Ovary (tissue), 3 donors: ENCODE results near the gene ASPHD2.

ENCODE experiments used
- POLR2A ChIP-seq: fragments of 450-650 bp; IDR thresholded peaks from one replicate; pipeline ENCODE4 v1.6.1; 2017; ENCODE audit warnings: antibody characterized with exemption, mild to moderate bottlenecking, moderate library complexity
- TF ChIP-seq, protein P1 (sequence below), 3 donors: fragments of 450-650 bp in 2 of 3; fragments of 200-600 bp in 1 of 3; IDR thresholded peaks; one replicate each; pipeline versions ENCODE4 v1.5.1 to v1.8.0; 2016 to 2022; ENCODE audit warnings: antibody characterized with exemption in 3 of 3, mild to moderate bottlenecking in 1 of 3
- donor health status: DM: no; HTN: no; CAD: no.

DNA sequence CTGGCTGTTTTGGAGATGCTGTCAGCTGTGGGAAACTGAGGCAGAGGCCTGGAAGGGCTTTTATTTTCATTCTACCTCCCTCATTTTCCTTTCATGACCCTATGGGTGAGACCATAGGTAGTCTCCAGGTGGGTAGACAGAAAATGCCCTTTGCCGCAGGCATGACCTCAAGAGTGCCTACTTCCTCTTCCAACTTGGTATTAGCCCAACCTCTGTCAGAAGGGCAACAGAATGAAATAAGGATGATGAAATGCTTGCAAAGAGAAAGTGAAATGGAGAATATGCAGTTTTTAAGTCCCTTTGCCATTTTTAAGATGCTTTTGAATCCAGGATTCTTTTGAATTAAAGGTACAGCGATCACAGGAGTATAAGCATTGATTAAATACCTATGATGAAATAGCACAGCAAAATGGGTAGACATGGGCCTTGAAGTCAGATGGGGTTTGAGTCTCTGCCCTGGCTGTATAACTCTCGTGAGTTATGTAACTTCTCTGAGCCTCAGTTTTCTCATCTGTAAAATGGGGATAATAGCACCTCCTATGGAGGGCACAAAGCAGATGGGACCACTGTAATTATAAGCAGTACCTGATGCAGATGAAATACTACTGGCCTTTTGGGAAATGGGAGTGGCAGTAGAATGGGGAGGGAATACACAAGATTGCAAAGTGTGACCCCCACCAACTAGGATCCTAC lies 3.7 kb downstream of the ASPHD2 start:
- TF ChIP-seq, protein P1, sequence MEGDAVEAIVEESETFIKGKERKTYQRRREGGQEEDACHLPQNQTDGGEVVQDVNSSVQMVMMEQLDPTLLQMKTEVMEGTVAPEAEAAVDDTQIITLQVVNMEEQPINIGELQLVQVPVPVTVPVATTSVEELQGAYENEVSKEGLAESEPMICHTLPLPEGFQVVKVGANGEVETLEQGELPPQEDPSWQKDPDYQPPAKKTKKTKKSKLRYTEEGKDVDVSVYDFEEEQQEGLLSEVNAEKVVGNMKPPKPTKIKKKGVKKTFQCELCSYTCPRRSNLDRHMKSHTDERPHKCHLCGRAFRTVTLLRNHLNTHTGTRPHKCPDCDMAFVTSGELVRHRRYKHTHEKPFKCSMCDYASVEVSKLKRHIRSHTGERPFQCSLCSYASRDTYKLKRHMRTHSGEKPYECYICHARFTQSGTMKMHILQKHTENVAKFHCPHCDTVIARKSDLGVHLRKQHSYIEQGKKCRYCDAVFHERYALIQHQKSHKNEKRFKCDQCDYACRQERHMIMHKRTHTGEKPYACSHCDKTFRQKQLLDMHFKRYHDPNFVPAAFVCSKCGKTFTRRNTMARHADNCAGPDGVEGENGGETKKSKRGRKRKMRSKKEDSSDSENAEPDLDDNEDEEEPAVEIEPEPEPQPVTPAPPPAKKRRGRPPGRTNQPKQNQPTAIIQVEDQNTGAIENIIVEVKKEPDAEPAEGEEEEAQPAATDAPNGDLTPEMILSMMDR (IDR thresholded peaks at IDR 0.05), result no peak
- TF ChIP-seq POLR2A, result no peak
